Fibroblast of lung (primary cell): ENCODE data around the gene BAIAP2.

Experiments used
- EZH2 ChIP-seq: IDR thresholded peaks from 2 replicates; pipeline ENCODE4 v1.5.1; 2012; ENCODE audit warnings: low read length, control low read depth, mild to moderate bottlenecking; ENCODE audit errors: missing control alignments
- TF ChIP-seq, protein P1 (sequence below), 2 donors: IDR thresholded peaks in 1 of 2; conservative IDR thresholded peaks in 1 of 2; 1 replicate in 1 of 2; 2 replicates in 1 of 2; pipeline ENCODE4 v1.5.1; 2011 to 2012; ENCODE audit warnings: low read length in 2 of 2, control low read depth in 1 of 2, inconsistent platforms in 1 of 2, low read depth in 1 of 2, mild to moderate bottlenecking in 1 of 2

GRCh38 chr17:81140018-81140417, 105.1 kb downstream of the BAIAP2 start:
- TF ChIP-seq, protein P1, sequence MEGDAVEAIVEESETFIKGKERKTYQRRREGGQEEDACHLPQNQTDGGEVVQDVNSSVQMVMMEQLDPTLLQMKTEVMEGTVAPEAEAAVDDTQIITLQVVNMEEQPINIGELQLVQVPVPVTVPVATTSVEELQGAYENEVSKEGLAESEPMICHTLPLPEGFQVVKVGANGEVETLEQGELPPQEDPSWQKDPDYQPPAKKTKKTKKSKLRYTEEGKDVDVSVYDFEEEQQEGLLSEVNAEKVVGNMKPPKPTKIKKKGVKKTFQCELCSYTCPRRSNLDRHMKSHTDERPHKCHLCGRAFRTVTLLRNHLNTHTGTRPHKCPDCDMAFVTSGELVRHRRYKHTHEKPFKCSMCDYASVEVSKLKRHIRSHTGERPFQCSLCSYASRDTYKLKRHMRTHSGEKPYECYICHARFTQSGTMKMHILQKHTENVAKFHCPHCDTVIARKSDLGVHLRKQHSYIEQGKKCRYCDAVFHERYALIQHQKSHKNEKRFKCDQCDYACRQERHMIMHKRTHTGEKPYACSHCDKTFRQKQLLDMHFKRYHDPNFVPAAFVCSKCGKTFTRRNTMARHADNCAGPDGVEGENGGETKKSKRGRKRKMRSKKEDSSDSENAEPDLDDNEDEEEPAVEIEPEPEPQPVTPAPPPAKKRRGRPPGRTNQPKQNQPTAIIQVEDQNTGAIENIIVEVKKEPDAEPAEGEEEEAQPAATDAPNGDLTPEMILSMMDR (conservative IDR thresholded peaks at IDR 0.05 in 1 of 2, IDR thresholded peaks at IDR 0.05 in 1 of 2; ENCODE audit: low read depth in 1 of 2, low read length in 2 of 2) = no peak
- TF ChIP-seq EZH2 = no peak
